Activated CD4-positive, alpha-beta T cell treated with anti-CD3 and anti-CD28 coated beads for 1 hour (primary cell): Measurements from ENCODE around the gene INPP5A.

Experiments
- DNase-seq: peaks from one replicate; pipeline ENCODE4 v3.0.0-alpha.2; 2020

Gene INPP5A

DNA sequence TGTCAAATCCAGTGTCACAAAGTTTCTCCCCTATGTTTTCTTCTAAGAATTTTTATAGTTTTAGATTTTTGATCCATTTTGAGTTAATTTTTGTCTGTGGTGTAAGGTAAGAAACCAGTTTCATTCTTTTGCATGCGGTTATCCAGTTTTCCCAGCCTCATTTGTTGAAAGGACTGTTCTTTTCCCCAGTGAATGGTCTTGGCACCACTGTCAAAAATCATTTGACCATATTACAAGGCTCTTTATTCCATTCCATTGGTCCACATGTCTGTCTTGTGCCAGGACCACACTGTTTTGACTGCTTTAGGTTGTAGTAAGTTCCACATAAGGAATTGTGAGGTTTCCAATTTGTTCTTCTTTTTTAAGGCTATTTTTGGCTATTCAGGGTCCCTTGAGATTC, 64.0 kb downstream of the INPP5A start:
- no peak for DNase-seq

DNA sequence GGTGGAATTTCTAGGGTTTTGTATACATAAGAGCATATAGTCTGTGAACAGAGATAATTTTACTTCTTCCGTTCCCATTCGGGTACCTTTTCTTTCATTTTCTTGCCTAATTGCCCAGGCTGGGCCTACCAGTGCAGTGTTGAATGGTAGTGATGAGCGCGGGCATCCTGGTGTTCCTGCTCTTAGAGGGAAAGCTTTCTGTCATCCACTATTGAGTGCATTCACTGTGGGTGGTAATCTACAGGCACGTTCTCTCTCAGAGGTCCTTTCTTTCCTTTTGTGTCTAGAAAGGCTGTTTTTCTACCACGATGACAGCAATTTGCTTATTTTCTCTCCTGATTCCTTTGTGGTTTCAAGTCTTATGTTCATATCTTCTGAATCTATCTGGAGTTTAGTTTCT, 65.0 kb downstream of the INPP5A start:
- no peak for DNase-seq

DNA sequence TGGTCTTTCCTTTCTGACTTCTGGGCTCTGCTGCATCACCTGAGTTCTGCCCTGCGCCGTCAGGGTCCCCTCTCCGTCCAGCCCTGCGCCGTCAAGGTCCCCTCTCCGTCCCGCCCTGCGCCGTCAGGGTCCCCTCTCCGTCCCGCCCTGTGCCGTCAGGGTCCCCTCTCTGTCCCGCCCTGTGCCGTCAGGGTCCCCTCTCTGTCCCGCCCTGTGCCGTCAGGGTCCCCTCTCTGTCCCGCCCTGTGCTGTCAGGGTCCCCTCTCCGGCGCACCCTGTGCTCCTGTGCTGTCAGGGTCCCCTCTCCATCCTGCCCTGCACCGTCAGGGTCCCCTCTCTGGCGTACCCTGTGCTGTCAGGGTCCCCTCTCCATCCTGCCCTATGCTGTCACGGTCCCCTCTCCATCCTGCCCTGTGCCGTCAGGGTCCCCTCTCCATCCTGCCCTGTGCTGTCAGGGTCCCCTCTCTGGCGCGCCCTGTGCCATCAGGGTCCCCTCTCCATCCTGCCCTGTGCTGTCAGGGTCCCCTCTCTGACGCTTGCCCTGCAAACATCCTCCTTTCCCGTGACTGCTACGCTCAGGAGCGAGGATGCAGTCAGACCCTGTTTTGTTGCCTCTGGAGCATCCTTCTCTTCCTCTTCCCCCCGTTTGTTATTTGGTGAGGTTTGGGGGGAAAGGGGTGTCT, 66.4 kb downstream of the INPP5A start:
- DNase-seq: no peak

DNA sequence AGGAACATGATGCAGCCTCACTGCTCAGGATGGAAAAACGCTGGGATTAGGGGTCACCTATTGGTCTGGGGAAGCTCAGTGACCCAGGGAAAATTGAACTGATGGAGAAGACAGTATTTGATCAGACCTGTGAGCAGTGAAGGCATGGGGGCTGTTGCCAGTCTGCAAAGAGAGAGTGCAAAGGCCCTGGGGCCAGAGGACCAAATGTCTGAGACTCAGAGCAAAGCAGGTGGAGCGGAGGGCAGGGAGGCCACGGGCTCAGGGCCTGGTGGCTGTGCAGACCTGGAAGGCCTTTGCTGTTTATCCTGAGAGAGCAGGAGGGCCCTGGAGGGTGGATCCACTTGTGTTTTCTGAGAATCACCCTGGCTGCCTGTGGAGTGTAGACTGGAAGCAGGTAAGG, 67.1 kb downstream of the INPP5A start:
- no peak for DNase-seq

DNA sequence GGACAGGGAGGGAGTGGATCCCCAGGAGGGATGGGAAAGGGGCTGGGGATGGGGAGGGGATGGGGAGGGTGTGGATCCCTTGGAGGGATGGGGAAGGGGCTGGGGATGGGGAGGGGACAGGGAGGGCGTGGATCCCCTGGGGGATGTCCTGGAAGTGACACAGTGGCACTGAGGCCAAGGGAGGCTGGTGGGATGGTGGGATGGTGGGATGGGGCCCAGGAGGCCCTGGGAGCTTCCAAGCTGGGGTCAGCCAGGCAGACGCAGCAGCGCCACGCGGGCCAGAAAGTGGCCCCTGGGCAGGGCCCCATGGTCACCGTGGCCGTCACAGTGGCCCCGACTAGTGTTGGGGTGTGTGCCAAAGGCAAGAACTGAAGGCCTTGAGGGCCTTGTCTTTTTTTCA, 67.8 kb downstream of the INPP5A start:
- DNase-seq: no peak

DNA sequence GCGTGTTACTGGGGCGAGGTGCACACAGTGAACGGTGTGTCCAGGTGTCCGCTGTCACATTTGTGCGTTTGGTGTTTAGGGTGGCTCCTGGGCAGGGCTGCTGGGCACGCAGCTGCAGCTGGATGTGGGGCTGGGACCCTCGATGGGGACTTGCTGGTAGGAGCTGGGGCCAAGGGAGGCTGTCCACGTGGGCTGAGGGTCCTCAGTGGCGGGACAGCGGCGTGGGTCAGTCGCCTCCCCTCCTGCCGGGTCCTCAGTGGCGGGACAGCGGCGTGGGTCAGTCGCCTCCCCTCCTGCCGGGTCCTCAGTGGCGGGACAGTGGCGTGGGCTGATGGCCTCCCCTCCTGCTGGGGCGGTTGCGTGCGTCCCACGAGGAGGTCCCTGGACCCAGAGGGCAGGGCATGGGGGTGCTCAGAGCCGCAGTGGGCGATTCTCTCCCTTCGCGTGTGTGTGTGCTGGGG, 68.5 kb downstream of the INPP5A start:
- no peak for DNase-seq

DNA sequence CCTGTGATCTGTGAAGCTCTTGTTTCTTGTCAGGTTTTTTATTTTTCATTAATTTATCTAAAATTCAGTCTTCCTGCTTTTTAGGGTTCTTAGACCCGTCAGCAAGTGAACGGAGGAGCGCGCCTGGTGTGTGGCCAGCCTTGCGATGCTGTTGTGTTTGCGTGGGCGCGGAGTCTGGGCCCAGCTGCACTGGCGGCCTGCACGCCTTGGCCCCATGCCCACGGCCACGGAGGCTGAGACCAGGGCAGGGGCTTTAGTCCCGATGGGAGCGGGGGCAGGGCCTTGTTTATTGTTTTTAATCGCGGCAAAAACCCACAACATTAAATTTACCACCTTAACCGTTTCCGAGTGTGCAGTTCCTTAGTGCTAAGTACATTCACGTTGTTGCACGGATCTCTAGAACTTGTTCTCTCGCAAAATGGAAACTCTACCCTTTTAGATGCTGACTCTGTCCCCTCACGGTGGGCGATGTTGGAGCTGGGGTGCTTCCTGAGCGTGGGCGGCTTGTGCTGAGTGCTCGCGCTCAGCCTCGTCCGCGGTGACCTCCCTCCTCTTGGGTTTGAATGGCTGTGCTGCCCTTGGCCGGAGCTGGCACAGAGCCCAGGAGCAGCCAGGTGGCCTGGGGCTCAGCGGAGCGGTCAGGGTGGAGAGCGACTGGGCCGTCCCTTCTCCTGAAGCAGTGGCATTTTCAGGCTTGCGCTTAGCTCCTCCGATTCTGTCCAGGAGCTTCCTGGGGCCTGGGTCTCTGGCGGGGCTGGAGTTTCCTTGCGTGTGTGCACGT, 69.1 kb downstream of the INPP5A start:
- no peak for DNase-seq

DNA sequence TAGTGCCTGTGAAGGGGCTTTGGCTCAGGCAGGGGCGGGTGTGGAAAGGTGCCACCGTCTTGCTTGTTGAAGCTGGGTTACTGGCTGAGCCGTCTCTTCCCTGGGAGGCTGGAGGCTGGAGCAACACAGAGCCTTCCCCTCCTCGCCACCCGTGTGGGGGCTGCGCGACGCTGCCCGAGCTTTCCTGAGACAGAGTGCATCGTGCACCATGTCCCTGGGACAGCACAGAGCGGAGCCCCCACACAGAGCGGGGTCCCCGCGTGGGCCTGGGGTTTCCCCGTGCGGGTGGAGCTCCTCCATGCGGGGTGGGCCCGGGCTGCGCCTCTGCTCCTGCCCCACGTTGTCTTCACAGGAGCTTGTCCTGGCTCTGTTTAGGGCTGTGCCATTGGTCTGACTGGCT, 69.9 kb downstream of the INPP5A start:
- no peak for DNase-seq

DNA sequence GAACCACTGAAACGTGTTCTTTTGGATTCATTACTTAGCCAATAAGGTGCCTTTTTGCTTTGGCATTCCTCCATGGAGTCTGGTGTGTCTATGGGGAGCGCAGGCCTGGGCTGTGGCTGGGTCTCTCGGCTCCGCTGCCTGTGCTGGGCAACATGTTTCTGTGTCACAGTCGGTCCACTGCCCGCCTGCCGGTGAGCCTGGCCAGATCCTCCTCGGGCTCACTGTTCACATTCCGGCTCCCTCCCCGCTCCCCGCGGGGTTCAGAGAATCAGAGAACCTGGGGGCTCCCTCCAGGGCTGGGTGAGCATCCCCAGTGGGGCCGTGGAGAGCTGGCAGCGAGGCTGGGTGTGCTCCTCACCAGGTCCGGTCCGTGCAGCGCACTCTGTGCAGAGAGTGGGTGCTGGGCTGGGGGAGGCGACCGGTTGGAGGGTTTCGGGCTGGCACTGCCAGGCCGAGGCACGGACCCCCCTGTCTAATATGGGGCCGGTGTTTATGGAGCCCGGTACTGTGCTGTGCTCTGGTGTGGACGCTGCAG, 70.4 kb downstream of the INPP5A start:
- DNase-seq: no peak

DNA sequence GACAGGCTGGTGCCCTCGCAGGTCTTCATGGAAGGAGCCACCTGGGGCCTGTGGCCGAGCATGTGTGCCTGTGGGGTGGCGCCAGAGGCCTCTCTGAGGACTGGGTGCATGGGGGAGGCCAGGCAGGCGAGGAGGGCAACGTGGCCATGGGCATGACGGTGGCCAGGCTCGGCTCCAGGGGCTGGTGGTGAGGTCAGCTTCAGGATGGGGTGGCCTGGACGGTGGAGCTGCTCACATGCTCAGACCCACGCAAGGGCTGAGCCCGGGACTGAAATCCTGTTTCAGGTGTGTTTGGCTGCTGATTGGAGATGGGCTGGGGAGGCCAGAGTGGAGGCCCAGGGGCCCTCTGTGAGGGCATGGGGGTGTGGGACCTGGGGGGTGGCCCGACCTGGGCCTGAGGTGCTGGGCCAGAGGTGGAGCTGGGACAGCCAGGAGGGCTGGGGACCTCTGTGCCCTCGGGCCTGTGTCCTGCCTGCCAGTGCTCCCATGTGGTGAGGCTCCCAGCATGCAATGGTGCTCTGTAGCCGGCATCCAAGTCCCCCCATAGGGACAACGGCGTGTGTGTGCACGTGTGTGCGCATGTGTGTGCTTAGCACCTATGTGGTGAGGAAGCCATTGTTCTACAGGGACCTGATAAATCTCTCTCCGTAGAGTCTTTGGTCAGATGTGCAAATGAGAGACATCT, 71.1 kb downstream of the INPP5A start:
- DNase-seq: no peak

DNA sequence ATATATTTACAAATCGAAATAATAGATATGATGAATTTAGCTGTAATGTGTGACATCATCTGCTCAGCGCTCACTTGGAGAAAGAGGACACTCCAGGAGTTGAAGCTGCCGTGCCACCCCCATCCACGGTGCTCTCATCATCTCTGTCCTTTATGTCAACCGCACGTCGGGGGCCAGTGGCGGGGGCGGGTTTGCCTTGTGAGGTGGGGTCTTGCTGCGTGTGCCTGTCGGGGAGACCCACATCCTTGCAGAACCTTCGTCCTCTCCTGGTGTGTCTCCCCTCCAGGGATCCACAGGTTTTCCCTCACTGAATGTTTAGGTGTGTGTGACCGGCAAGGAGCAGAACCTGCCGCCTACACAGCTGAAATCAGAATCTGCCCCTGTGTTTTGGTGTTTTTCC, 71.6 kb downstream of the INPP5A start:
- no peak for DNase-seq

DNA sequence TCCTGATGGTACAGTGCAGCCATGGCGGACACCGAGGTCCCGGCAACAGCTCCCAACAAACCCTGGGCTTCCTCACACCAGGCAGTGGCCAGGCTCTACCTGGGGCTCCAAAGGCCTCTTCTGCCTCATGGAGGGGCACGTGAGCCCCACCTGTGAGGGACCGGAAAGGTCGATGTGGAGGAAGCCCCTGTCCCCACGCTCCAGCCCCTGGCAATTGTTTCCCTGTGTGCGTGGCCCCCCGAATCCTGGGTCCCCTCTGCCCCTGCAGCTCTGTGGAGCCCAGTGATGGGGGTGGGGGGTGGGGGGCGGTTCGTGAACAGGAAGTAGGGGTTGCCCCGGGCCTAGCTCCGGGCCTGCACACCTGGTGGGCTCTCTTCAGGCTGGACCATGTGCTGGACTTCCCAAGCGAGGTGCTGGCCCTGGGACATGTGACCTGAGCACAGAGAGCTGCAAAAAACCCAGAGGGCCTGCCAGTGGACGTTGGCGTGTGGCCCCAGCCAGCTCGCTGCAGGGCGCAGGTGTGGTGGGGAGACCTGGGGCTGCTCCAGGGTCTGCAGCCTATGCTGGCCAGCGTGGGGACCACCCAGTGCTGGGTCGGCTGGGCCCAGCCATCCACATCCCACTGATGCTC, 72.6 kb downstream of the INPP5A start:
- no peak for DNase-seq

DNA sequence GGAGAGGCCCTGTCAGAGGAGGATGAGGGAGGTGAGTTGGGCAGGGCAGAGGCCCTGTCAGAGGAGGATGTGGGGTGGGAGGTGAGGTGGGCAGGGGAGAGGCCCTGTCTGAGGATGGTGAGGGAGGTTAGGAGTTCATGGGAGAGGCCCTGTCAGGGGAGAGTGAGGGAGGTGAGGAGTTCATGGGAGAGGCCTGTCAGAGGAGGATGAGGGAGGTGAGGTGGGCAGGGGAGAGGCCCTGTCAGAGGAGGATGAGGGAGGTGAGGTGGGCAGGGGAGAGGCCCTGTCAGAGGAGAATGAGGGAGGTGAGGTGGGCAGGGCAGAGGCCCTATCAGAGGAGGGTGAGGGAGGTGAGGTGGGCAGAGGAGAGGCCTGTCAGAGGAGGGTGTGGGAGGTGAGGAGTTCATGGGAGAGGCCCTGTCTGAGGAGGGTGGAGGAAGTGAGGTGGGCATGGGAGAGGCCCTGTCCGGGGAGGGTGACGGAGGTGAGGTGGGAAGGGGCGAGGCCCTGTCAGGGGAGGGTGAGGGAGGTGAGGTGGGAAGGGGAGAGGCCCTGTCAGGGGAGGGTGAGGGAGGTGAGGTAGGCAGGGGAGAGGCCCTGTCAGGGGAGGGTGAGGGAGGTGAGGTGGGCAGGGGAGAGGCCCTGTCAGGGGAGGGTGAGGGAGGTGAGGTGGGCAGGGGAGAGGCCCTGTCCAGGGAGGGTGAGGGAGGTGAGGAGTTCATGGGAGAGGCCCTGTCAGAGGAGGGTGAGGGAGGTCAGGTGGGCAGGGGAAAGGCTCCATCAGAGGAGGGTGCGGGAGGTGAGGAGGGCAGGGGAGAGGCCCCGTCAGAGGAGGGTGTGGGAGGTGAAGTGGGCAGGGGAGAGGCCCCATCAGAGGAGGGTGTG, 73.7 kb downstream of the INPP5A start:
- no peak for DNase-seq

DNA sequence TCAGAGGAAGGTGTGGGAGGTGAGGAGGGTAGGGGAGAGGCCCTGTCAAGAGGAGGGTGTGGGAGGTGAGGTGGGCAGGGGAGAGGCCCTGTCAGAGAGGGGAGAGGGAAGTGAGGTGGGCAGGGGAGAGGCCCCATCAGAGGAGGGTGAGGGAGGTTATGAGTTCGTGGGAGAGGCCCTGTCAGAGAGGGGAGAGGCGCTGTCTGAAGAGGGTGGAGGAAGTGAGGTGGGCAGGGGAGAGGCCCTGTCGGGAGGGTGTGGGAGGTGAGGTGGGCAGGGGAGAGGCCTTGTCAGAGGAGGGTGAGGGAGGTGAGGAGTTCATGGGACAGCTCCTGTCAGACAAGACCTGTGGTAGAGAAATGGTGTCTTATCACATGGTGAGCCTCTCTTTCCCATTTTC, 74.4 kb downstream of the INPP5A start:
- DNase-seq: no peak

DNA sequence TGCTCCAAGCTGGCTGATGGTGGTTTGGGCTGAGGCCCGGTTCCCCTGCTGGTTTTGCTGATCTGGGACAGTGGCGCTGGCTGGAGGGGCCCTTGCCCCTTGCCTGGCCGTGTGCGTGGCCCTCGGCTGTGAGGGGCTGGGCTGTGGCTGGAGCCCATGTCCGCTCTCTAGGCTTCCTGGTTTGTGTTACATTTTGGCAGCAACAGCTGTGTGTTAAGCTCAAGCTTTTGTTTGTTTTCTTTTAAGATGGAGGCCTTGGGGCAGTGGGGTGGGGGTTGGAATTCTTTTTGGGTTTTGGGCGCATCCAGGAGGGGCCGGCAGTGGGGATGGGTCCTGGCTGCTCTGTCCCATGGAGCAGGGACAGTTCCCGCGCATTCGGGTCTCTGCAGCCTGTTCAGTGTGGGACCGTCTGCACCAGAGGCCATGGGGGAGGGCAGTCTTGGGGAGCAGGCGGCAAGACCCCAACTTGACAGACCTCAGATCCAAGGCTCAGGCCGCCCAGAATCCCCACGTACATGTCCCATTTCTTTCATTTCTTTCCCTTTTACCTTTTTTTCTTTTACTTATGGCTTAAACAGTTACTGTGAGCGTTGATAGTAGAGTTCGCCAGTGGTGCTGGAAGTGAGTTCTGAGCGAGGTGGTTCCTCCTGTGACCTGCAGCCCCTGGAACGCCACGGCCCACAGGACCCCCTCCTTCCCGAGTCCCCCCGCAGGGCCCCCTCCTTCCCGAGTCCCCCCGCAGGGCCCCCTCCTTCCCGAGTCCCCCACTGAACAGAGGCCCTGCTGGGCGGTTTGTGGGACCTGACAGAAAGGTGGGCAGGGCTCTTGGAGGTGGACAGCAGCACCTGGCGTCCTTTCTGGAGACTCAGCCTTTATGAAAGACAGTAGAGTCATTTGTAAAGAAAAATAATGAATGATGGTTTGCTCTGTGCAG, 75.3 kb downstream of the INPP5A start:
- no peak for DNase-seq

DNA sequence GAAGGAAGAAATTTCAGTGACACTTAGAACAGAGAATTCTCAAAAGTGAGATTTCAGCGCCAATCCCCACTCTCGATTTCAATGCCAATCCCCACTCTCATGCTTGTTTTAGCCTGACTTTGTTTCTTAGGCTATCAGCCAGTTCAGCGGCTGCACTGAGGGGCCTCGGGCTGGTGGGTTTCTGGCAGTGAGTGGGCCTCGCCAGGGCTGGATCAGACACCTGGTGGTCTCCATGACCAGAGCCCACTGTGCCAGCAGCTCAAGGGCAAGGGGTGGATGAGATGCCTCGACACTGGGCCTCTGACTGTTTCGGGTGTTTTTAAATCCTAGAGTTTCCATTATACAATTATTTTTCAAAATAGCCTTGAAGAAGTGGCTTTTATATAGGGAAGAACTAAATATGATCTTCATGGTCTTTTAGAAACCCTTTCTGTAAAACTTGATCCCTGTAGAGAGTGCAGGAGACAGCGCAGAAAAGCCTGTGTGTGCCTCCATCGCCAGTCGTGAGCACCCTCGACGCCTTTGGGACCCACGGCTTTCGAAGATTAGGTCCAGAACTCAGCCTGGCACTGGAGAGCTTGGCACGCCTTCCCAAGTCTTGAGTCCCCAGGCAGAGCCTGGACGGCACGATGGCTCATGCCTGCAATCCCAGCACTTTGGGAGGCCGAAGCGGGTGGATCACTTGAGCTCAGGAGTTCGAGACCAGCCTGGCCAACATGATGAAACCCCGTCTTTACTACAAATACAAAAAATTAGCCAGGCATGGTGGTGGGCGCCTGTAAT, 76.2 kb downstream of the INPP5A start:
- no peak for DNase-seq

DNA sequence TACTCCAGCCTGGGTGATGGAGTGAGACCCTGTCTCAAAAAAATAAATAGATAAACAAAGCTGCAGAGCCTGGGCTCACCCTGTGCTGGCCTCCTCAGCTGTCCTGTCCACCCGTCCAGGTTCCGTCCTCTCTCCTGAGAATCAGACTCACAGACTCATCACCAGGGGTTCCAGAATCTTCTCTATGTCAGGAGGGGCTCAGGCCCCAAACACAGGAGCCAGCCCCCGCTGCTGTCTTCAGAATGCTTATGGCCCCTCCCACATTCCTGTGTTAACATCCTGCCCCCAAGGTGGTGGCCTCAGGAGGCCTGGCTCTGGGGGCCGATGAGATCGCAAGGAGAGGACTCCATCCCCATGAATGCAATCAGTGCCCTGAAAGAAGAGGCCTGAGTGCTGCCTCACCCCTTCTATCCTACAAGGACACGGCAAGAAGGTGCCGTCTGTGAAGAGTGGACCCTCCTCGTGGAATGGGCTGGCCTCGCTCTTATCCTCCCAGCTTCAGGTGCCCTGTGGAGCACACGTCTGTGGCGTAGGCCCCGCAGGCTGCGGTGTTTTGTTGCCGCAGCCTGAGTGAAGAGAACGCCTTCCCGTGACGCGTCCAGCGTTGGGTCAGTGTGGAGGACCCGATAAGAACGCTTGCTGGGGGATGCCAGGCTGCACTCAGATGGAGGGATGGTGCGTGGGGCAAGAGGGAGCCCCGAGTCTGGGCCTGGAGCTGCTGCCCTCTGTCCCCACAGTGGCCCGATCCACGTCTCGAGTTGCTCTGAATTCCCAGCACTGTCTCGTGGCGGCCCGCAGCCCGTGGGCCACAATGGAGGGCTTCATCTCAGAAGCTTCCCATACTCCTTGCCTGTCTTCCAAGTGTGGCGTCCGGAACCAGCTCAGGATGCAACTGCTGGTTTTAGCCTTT, 77.1 kb downstream of the INPP5A start:
- no peak for DNase-seq

DNA sequence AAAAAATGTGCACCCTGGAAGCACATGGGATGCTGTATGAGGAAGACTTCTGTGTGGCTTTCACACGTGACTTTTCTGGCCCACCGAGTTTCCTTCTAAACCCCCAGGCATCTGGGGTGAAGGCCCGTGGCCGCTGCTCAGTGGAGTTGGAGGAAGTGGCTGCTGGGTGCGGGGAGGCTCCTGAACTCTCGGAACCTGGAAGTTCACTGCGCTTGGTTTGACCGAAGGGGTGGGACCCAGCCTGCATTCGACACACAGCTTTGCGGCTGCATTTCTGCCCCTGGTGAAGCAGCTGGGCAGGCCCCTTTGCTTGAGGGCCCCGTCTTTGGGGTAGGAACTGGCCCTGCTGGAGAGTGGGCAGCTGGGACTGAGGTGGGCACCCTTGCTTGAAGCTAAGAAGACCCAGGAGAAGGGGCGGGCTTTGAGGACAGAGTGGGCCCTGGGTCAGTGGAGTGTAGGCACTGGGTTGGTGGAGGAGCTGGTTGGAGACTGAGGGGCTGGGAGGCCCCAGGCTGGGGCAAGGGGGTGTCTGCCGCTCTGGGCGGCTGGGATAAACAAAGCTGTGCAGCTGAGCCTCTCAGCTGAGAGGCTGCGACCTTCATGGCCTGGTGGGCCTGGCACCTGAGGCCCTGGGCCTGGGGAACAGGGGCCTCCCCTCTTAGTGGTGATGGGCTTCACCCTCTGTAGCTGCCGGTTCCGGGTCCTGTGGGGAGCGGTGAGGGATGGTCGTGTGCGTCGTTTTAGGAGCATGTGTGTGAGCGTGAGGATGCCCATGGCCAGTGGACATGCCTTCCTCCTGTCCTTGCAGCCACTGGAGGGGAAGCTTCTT, 78.0 kb downstream of the INPP5A start:
- no peak for DNase-seq
